ENCODE results near the gene DAZAP1.

GRCh38 chr19:1482361-1483130, 75.2 kb downstream of the DAZAP1 start:
- TF ChIP-seq, protein P1, sequence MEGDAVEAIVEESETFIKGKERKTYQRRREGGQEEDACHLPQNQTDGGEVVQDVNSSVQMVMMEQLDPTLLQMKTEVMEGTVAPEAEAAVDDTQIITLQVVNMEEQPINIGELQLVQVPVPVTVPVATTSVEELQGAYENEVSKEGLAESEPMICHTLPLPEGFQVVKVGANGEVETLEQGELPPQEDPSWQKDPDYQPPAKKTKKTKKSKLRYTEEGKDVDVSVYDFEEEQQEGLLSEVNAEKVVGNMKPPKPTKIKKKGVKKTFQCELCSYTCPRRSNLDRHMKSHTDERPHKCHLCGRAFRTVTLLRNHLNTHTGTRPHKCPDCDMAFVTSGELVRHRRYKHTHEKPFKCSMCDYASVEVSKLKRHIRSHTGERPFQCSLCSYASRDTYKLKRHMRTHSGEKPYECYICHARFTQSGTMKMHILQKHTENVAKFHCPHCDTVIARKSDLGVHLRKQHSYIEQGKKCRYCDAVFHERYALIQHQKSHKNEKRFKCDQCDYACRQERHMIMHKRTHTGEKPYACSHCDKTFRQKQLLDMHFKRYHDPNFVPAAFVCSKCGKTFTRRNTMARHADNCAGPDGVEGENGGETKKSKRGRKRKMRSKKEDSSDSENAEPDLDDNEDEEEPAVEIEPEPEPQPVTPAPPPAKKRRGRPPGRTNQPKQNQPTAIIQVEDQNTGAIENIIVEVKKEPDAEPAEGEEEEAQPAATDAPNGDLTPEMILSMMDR (IDR thresholded peaks at IDR 0.05): no peak
- TF ChIP-seq EP300 (IDR thresholded peaks at IDR 0.05): no peak
